ENCODE results near the gene ULK4.

GRCh38 chr3:41651718-41652117 lies 310.2 kb downstream of the ULK4 start:
- TF ChIP-seq CTCF (IDR thresholded peaks at IDR 0.05; ENCODE audit: poor library complexity, severe bottlenecking) (no peak), RAD21 (conservative IDR thresholded peaks at IDR 0.05) (no peak), POLR2AphosphoS5 (IDR thresholded peaks at IDR 0.05) (no peak), EZH2 (IDR thresholded peaks at IDR 0.05; ENCODE audit: borderline replicate concordance, insufficient read depth, low read length, poor library complexity, severe bottlenecking) (no peak), EP300 (conservative IDR thresholded peaks at IDR 0.05; ENCODE audit: poor library complexity, severe bottlenecking) (no peak), MXI1 (conservative IDR thresholded peaks at IDR 0.05; ENCODE audit: poor library complexity, severe bottlenecking) (no peak), SMC3 (conservative IDR thresholded peaks at IDR 0.05; ENCODE audit: poor library complexity) (no peak)

Measured in neural cell (in vitro differentiated cells).